ENCODE results near the gene GBX1.

The GBX1 gene

GRCh38 chr7:151102991-151103390 is 64.5 kb downstream of the GBX1 start:
- no peaks in the 10 kb centered on the region for H3K4me1 ChIP-seq (ENCODE audit: control insufficient read depth in 1 of 2, insufficient read depth in 2 of 2, low read length in 2 of 2)
- H3K4me3 ChIP-seq (ENCODE audit: low read depth in 1 of 2, low read length in 2 of 2): no peak overlapping the region
- H3K9ac ChIP-seq (ENCODE audit: low read depth in 1 of 2, low read length in 2 of 2): no peak overlapping the region
- H3K36me3 ChIP-seq (ENCODE audit: control insufficient read depth in 1 of 2, insufficient read depth in 2 of 2, low read length in 2 of 2): no peaks in the 10 kb centered on the region
- H3K27ac ChIP-seq (ENCODE audit: low read depth, low read length): no peak overlapping the region
- no peaks in the 10 kb centered on the region for H3K9me3 ChIP-seq (ENCODE audit: control insufficient read depth in 1 of 2, low read length in 2 of 2)
- no peaks in the 10 kb centered on the region for H3K27me3 ChIP-seq (ENCODE audit: control insufficient read depth in 1 of 2, insufficient read depth in 2 of 2, low read length in 2 of 2)

GRCh38 chr7:151101621-151102396 is 65.7 kb downstream of the GBX1 start:
- Histone ChIP-seq H3K36me3 (ENCODE audit: control insufficient read depth in 1 of 2, insufficient read depth in 2 of 2, low read length in 2 of 2) (no peaks in the 10 kb centered on the region), H3K9me3 (ENCODE audit: control insufficient read depth in 1 of 2, low read length in 2 of 2) (no peaks in the 10 kb centered on the region), H3K4me3 (ENCODE audit: low read depth in 1 of 2, low read length in 2 of 2) (no peak overlapping the region), H3K27ac (ENCODE audit: low read depth, low read length) (no peak overlapping the region), H3K27me3 (ENCODE audit: control insufficient read depth in 1 of 2, insufficient read depth in 2 of 2, low read length in 2 of 2) (no peaks in the 10 kb centered on the region), H3K4me1 (ENCODE audit: control insufficient read depth in 1 of 2, insufficient read depth in 2 of 2, low read length in 2 of 2) (no peaks in the 10 kb centered on the region), H3K9ac (ENCODE audit: low read depth in 1 of 2, low read length in 2 of 2) (no peak overlapping the region)

- no peaks in the 10 kb centered on the region for H3K27me3 ChIP-seq (ENCODE audit: control insufficient read depth in 1 of 2, insufficient read depth in 2 of 2, low read length in 2 of 2)
- no peak overlapping the region for H3K27ac ChIP-seq (ENCODE audit: low read depth, low read length)
- H3K4me1 ChIP-seq (ENCODE audit: control insufficient read depth in 1 of 2, insufficient read depth in 2 of 2, low read length in 2 of 2): no peaks in the 10 kb centered on the region
- H3K9me3 ChIP-seq (ENCODE audit: control insufficient read depth in 1 of 2, low read length in 2 of 2): no peaks in the 10 kb centered on the region
- no peaks in the 10 kb centered on the region for H3K36me3 ChIP-seq (ENCODE audit: control insufficient read depth in 1 of 2, insufficient read depth in 2 of 2, low read length in 2 of 2)
- H3K9ac ChIP-seq (ENCODE audit: low read depth in 1 of 2, low read length in 2 of 2): no peak overlapping the region
- H3K4me3 ChIP-seq (ENCODE audit: low read depth in 1 of 2, low read length in 2 of 2): no peak overlapping the region
Measured at GRCh38 chr7:151100921-151101320, 66.6 kb downstream of the GBX1 start.

GRCh38 chr7:151099486-151100211 is 67.8 kb downstream of the GBX1 start:
- Histone ChIP-seq H3K27me3 (ENCODE audit: control insufficient read depth in 1 of 2, insufficient read depth in 2 of 2, low read length in 2 of 2) (no peaks in the 10 kb centered on the region), H3K9me3 (ENCODE audit: control insufficient read depth in 1 of 2, low read length in 2 of 2) (no peaks in the 10 kb centered on the region), H3K36me3 (ENCODE audit: control insufficient read depth in 1 of 2, insufficient read depth in 2 of 2, low read length in 2 of 2) (no peaks in the 10 kb centered on the region), H3K4me1 (ENCODE audit: control insufficient read depth in 1 of 2, insufficient read depth in 2 of 2, low read length in 2 of 2) (no peaks in the 10 kb centered on the region), H3K9ac (ENCODE audit: low read depth in 1 of 2, low read length in 2 of 2) (no peak overlapping the region), H3K4me3 (ENCODE audit: low read depth in 1 of 2, low read length in 2 of 2) (no peak overlapping the region), H3K27ac (ENCODE audit: low read depth, low read length) (no peak overlapping the region)
